Measurements from ENCODE around the gene MYCT1.

MYCT1 gene

GRCh38 chr6:152723398-152723797 is 25.7 kb downstream of the MYCT1 start:
- DNase-seq (ENCODE audit: low read depth), result peak; percentile 57

DNA sequence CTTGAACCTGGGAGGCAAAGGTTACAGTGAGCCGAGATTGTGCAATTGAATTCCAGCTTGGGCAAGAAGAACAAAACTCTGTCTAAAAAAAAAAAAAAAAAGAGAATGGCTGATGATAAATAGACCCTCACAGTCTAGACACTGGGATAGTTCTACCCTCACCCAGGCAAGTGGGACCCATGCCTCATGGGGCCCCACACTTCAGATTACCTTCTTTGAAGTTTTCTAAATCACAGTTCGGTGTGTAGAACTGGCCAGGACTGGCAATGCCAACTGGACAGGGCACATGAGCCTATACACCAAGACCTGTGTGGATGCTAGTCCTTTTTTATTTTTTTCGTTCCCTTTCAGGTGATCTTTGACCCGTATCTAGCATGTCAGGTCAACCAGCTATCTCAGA is 28.6 kb downstream of the MYCT1 start:
- no peak for DNase-seq (ENCODE audit: low read depth)

GRCh38 chr6:152727507-152727906 is 29.8 kb downstream of the MYCT1 start:
- DNase-seq (ENCODE audit: low read depth), result no peak

DNA sequence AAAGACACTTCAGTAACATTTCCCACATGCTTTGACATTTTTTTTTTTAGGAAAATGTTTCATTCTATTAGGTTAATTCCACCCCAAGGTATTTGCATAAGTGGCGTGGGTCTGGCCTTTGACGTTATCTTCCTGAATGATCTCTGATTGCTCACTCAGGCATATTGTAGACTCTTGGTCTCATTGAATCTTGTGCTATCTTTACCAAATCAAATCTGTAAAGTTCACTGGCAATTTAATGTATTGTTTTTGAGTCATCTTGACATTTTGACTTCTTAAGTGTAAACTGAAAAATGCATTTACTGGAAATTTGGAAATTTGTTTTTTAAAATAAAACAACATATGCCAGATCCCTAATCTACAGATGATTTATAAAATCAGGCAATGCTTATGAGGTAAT is 36.9 kb downstream of the MYCT1 start:
- no peak for DNase-seq (ENCODE audit: low read depth)

GRCh38 chr6:152736687-152737273 is 39.1 kb downstream of the MYCT1 start:
- no peak for DNase-seq (ENCODE audit: low read depth)

DNA sequence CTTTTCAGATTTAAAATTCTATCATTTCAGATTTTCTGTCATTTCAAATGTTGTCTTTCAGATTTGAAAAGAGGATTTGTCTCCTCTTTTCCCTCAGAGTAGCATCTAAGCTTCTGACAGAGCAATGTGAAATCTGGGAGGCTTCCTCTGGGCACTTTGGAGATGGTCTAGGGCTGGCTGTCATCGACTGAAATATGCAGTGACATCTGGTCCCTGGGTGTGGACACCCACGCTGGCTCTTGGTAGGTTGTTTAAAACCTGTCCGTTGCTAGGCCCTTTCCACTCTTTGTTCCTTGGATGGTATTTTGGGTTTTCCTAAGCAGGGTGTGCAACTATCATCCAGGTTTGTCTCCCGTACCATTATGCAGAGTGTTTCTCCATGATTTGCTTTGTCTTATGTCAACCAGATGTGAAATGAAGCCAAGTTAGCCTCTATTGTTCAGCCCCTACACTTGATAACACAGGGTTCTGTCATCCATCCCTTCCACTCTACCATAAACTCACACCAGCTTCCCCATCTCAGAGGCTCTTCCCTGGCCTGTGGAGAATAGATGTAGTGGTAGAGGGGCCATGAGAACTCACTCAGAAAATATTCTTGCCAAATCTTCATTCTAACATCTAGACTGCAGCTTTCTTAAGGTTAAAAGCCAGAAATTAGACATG is 47.9 kb downstream of the MYCT1 start:
- DNase-seq (ENCODE audit: low read depth), result no peak

- DNase-seq (ENCODE audit: low read depth), result peak; percentile 31
Measured at GRCh38 chr6:152746172-152746553, 48.5 kb downstream of the MYCT1 start.

GRCh38 chr6:152748843-152749242 is 51.1 kb downstream of the MYCT1 start:
- peak; percentile 4 for DNase-seq (ENCODE audit: low read depth)

- DNase-seq (ENCODE audit: low read depth), result no peak
Measured at GRCh38 chr6:152749336-152749735, 51.6 kb downstream of the MYCT1 start.

GRCh38 chr6:152750694-152751093 is 53.0 kb downstream of the MYCT1 start, which contains the start of gene VIP:
TSS of gene VIP (plus strand) at chr6:152750797. CDS start at chr6:152752178, 1,381 bp downstream.
- peak; percentile 56 for DNase-seq (ENCODE audit: low read depth)

DNA sequence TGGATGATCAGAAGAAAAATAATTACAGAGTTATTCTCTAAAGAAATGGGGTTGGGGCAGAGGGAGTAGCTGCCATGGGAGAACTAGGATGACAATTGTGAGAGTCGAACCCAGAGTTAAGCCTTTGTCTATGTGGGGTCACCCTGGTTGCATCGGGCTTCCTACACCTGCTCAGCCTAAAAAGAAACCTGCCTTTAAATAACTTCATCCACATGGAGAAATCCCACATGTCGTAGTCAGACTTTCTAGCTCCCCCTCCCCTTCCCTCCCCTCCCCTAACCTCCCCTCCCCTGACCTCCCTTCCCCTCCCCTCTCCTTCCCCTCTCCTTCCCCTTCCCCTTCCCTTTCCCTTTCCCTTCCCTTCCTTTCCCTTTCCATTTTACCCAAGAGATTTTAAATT is 67.6 kb downstream of the MYCT1 start:
- no peak for DNase-seq (ENCODE audit: low read depth)

DNA sequence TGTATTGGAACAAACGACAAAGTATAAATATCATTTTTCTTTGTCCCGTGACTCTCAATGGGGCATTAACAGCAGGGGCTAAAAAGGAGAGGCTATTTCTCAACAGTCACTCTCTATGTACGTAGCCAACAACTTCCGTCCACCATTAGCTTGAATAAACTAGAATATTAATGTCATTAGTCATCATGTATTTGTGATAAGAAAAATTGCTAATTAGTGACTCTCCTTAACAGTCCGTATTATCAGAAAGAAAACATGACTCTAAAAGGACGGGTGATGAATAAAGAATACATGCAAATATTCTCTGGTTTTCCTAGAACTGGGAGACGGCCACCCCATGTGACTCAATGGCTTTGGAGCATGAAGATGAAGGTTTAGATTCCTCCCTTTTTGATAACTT is 71.5 kb downstream of the MYCT1 start:
- DNase-seq (ENCODE audit: low read depth), result no peak

- no peak for DNase-seq (ENCODE audit: low read depth)
Measured at GRCh38 chr6:152769993-152770392, 72.3 kb downstream of the MYCT1 start.

- no peak for DNase-seq (ENCODE audit: low read depth)
Measured at GRCh38 chr6:152771061-152771687, 73.5 kb downstream of the MYCT1 start.

All from EH (cell line).